K562 (cell line): Measurements from ENCODE around the gene ABCA4. TPM values are rescaled to one million over a fixed set of nuclear protein-coding genes. Genes with fewer than 3 reads are reported as not detected.

Experiments
- CHCHD3 ChIP-seq: fragments of 250-450 bp; sonication (Bioruptor Pico); IDR thresholded peaks from 2 replicates; pipeline ENCODE4 v2.1.2; 2022; ENCODE audit warnings: mild to moderate bottlenecking
- GTF2B ChIP-seq: IDR thresholded peaks from 2 replicates; pipeline ENCODE4 v1.6.1; 2011; ENCODE audit not compliant: insufficient read length; ENCODE audit errors: extremely low read depth
- ID3 ChIP-seq, 2 experiments: fragments of 250-450 bp in 1 of 2; fragments of 450-650 bp in 1 of 2; sonication (Bioruptor Pico) in 1 of 2; IDR thresholded peaks; 2 replicates each; pipeline versions ENCODE4 v1.6.1 to v1.8.0; 2016 to 2021; ENCODE audit warnings: mild to moderate bottlenecking in 2 of 2, moderate library complexity in 2 of 2, missing compliant biosample characterization in 1 of 2, missing genetic modification characterization in 1 of 2
- MXI1 ChIP-seq: IDR thresholded peaks from 2 replicates; pipeline ENCODE4 v1.6.1; 2011; ENCODE audit warnings: low read depth, mild to moderate bottlenecking, improper control_type of control experiment, low read length
- NR2C1 ChIP-seq, 2 experiments: fragments of 450-650 bp; IDR thresholded peaks; 2 replicates each; pipeline ENCODE4 v1.6.1; 2017; ENCODE audit warnings: mild to moderate bottlenecking in 2 of 2, antibody characterized with exemption in 1 of 2, inconsistent platforms in 1 of 2, missing compliant biosample characterization in 1 of 2, missing genetic modification characterization in 1 of 2
- SRSF9 ChIP-seq: fragments of 200-400 bp; formaldehyde crosslinking; IDR thresholded peaks from 2 replicates; pipeline ENCODE4 v1.6.1; 2017; ENCODE audit warnings: low read depth, low read length, borderline replicate concordance
- ZBTB40 ChIP-seq, 2 experiments: fragments of 450-650 bp in 1 of 2; sonication (generic) in 1 of 2; formaldehyde crosslinking in 1 of 2; IDR thresholded peaks; 2 replicates each; pipeline versions ENCODE4 v1.7.1 to v1.9.0; 2016 to 2022; ENCODE audit warnings: inconsistent platforms in 1 of 2, mild to moderate bottlenecking in 1 of 2, missing genetic modification reagents in 1 of 2
- ZNF277 ChIP-seq: fragments of 250-450 bp; sonication (Bioruptor Pico); IDR thresholded peaks from 2 replicates; pipeline ENCODE4 v1.8.0; 2022; ENCODE audit warnings: inconsistent platforms, mild to moderate bottlenecking, moderate library complexity, borderline replicate concordance
- ZNF398 ChIP-seq: fragments of 250-450 bp; sonication (Bioruptor Pico); IDR thresholded peaks from 2 replicates; pipeline ENCODE4 v1.8.0; 2021; ENCODE audit warnings: moderate library complexity, mild to moderate bottlenecking, inconsistent platforms
- polyA plus RNA-seq, 8 experiments: library from polyadenylated mRNA; depleted of rRNA in 4 of 8; stranded (reverse) in 5 of 8; unstranded in 3 of 8; fragments of >200 nt; fragmentation: Nextera tagmentation in 2 of 8; fragmentation: Illumina TruSeq in 1 of 8; extraction: Ambion mirVana in 2 of 8; extraction: Trizol in 1 of 8; gene quantifications; 2 replicates each; pipeline versions ENCODE4 v1.2.1 to v1.2.3, GENCODE V29; 2011 to 2014; ENCODE audit warnings: inconsistent platforms in 1 of 8, missing spikeins in 1 of 8
- total RNA-seq, 7 experiments: library from RNA; depleted of rRNA in 6 of 7; stranded (reverse); fragments of >200 nt in 6 of 7; fragmentation: Illumina TruSeq in 2 of 7; extraction: Trizol in 2 of 7; gene quantifications; 2 replicates each; pipeline versions ENCODE4 v1.2.1 to v1.2.3, GENCODE V29; 2011 to 2021; ENCODE audit warnings: low replicate concordance in 1 of 7

ABCA4 gene
- total and polyA plus RNA-seq, 9 of the 15 experiments (the other 6 are each of a cell fraction or from before 2014, with no cell fraction given) = 0.01 to 0.04 TPM; not detected in 7

GRCh38 chr1:94045465-94046056 is 75.4 kb downstream of the ABCA4 start (continued):
- no peak for TF ChIP-seq ZBTB40 (IDR thresholded peaks at IDR 0.05)
- no peak for TF ChIP-seq ZBTB40 (CRISPR knock-in tag; IDR thresholded peaks at IDR 0.05)
- no peak for TF ChIP-seq NR2C1 (IDR thresholded peaks at IDR 0.05)
- TF ChIP-seq NR2C1 (tag; IDR thresholded peaks at IDR 0.05) = no peak
- no peak for TF ChIP-seq SRSF9
- TF ChIP-seq MXI1 = no peak
- no peak for TF ChIP-seq ZNF398 (CRISPR knock-in tag)
- no peak for TF ChIP-seq ID3 (CRISPR knock-in tag; IDR thresholded peaks at IDR 0.05)
- TF ChIP-seq ID3 (tag; IDR thresholded peaks at IDR 0.05) = no peak
- no peak for TF ChIP-seq GTF2B
- TF ChIP-seq CHCHD3 (CRISPR knock-in tag) = no peak
- no peak for TF ChIP-seq ZNF277 (CRISPR knock-in tag)
